ENCODE data around the gene DDX41.

The DDX41 gene

DNA sequence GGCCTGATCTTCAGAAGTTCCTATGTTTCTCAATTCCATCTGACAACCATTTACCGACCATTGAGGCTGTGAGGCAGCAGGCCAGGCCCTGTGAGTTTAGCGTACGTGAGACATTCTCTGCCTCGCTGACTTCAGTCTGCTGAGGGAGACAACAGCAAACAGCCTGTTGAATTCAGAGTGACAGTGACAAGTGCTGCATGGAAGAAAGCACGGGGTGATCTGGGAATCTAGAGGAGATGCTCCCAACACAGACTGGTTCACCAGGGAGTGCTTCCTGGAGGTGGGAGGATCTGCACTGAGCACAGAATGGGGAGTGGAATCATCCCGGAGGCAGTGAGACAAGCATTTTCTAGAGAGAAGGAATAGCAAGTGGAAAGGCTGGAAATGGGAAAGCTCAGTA is 10.0 kb upstream of the DDX41 start:
- H3K27ac ChIP-seq = peak overlapping the region; percentile 68; the same call in 1 of the 2 replicates
- TF ChIP-seq, protein P1, sequence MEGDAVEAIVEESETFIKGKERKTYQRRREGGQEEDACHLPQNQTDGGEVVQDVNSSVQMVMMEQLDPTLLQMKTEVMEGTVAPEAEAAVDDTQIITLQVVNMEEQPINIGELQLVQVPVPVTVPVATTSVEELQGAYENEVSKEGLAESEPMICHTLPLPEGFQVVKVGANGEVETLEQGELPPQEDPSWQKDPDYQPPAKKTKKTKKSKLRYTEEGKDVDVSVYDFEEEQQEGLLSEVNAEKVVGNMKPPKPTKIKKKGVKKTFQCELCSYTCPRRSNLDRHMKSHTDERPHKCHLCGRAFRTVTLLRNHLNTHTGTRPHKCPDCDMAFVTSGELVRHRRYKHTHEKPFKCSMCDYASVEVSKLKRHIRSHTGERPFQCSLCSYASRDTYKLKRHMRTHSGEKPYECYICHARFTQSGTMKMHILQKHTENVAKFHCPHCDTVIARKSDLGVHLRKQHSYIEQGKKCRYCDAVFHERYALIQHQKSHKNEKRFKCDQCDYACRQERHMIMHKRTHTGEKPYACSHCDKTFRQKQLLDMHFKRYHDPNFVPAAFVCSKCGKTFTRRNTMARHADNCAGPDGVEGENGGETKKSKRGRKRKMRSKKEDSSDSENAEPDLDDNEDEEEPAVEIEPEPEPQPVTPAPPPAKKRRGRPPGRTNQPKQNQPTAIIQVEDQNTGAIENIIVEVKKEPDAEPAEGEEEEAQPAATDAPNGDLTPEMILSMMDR (conservative IDR thresholded peaks at IDR 0.05) = no peak
- TF ChIP-seq ZFX (IDR thresholded peaks at IDR 0.05) = no peak

DNA sequence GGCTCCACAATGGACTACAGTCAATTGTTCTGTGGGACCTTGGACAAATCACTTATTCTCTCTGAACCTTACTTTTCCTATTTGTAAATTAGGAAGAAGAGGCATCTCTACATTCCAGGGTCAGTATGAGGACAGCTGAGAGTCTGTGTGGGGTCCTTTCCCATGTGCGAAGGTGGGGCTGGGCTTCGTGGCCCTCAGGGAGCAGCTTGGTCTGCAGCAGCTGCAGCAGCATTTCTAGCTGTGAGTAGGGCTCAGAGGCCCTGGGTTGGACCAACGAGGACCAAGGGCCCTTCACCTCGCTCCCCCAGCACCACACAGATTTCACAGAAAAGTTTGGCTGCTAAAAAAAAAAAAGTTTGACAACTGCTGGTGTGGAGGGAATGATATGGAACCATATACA is 9.4 kb upstream of the DDX41 start:
- H3K27ac ChIP-seq = peak overlapping the region; percentile 68

DNA sequence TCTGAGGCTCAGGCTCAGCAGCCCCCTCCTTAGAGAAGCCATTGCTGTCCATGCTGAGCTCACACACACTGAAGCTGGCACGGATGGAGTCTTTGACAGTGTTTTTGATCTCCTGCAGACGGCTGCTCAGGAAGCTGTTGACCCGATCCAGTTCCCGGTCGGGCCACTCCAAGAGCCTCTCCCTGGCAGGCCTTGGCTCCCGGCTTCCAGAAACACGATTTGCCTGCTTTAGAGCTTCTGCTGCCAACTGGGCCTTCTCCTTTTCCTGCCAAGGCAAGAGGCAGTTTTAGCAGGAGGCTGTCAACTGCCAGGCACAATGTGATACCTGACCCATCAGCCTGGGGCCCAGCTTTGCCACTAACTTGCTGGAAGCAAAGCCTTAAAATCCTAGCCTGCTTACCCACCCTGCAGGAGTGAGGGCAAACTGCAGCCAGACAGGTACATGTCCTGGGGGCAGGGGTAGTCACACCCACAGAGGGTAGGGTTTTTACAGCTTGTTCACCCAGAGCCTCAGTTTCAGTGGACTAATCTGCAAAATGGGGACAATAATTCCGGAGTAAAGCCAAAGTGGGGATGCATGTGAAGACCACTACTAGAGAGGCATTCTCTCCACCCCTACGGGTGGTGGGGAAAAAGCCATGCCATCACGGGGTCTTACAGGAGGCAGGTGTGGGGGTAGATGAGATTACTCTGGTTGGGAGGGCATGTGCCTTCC is 8.3 kb upstream of the DDX41 start:
- H3K27ac ChIP-seq = peak overlapping the region; percentile 68
- TF ChIP-seq, protein P1 (conservative IDR thresholded peaks at IDR 0.05) = no peak; the same call in 1 of the 2 replicates
- no peak for TF ChIP-seq ZFX (IDR thresholded peaks at IDR 0.05)

More for the DNA sequence above, 9.4 kb upstream of the DDX41 start:
- TF ChIP-seq ZFX (IDR thresholded peaks at IDR 0.05) = no peak
- TF ChIP-seq, protein P1 (conservative IDR thresholded peaks at IDR 0.05) = no peak

DNA sequence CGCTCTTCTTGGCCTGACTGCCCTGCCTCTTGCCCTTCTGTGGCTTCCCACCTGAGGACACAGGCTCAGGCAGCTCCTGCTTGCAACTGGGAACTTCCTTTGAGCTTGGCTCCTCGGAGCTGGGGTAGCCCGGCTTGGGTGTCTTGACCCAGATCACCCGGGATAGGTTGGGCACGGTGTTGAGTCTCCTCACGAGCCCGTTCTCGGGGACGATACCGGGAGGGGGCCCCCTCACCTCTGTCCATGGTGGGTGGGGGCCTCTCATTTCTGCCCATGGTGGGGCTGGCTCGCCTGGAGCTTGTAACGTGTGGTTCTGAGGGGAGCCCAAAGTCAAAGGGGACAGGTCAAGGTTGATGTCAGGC is 7.8 kb upstream of the DDX41 start:
- TF ChIP-seq ZFX (IDR thresholded peaks at IDR 0.05) = no peak
- TF ChIP-seq, protein P1 (conservative IDR thresholded peaks at IDR 0.05) = no peak
- peak overlapping the region; percentile 68 for H3K27ac ChIP-seq

DNA sequence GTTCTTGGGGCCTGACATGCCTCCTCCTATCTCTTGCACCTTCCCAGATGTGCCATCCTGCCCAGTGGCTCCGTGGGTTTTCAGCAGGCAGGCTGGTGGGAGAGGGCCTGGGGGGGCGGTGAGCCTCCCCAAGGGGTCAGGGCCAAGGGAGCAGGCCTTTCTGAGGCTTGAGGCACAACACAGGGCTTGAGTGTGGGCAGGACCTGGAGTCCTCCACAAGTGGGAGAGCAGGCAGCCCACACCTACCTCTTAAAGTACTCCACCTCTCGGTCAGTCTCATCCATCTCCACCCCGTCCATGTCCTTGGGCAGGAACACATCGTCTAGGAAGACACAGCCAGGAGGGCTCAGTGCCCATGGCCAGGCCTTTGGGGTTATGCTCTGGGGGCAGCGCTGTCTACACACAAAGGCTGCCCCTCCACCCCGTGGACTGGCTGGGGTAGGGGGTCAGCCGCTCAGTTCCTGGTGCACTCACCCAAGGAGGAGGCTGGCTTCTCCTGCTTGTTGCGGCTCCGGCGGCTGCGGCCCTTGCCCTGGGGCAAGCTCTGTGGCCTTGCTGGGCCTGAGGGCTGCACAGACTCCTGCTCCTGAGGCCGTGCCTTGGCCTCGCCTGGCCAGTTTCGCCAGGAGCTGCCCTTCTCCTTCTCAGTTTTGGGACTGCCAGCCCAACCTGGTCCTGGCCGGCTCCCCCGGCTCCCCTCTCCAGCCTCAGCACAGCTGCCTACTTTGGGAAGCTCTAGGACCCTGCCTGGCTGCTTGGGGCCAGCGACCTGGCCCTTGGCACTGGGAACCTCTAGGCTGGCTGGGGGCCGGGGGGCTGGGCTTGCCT is 7.2 kb upstream of the DDX41 start:
- no peak for TF ChIP-seq ZFX (IDR thresholded peaks at IDR 0.05)
- TF ChIP-seq, protein P1 (conservative IDR thresholded peaks at IDR 0.05) = no peak
- peak overlapping the region; percentile 68 for H3K27ac ChIP-seq

DNA sequence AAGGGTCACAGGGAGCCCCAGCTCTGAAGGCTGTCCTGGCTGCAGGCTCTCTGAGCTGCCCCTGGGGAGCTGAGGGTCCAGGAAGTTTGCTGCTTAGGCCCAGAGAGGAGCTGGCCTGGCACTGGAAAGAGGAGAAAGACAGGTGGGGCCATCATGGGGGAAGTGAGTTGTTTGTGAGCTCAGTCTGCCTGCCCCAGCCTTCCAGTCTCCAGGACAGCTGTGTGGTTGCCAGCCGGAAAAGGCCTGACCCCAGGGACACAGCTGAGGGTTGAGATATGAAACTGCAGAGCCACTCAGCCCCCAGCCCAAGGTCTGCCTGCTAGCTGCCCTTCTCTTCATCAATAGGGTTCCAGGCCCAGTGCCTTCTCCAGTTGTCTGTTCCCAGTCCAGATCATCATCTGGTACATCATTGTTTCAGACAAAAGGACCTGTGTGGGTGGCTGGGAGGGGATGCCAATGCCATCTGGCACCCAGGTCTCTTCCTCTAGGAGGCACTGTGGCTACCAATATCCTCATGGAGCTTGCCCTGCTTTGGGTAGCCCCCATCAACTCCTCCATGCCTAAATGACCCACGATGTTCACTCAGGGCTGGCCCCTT is 4.3 kb upstream of the DDX41 start:
- H3K27ac ChIP-seq = no peak overlapping the region
- TF ChIP-seq, protein P1 (conservative IDR thresholded peaks at IDR 0.05) = no peak; the same call in 1 of the 2 replicates
- TF ChIP-seq ZFX (IDR thresholded peaks at IDR 0.05) = no peak

DNA sequence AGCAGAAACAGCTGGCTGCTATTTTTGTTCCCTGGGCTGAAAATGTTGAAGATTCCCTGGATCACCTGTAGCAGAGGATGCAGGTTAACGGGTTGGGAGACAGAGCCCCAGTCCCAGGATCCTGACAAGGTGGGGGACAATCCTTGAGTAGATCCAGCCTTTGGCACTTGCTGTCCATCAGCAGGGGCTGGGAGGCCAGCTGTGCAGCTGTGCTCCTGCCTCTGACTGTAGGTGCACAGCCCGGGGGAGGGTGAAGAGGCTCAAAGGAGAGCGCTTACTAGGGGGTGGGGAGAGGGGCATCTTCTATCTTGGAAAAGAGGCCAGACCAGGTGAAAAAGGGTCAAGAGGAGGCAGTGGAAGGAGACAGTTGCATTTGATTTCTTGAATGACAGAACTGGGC is 3.5 kb upstream of the DDX41 start:
- TF ChIP-seq, protein P1 (conservative IDR thresholded peaks at IDR 0.05) = no peak
- TF ChIP-seq ZFX (IDR thresholded peaks at IDR 0.05) = no peak

More for the DNA sequence above, 3.5 kb upstream of the DDX41 start:
- H3K27ac ChIP-seq = no peak overlapping the region
